K562 (cell line): ENCODE data around the gene CFAP251. TPM values are rescaled to one million over a fixed set of nuclear protein-coding genes. Genes with fewer than 3 reads are reported as not detected.

ENCODE experiments used
- polyA plus RNA-seq, 8 experiments: library from polyadenylated mRNA; depleted of rRNA in 4 of 8; stranded (reverse) in 5 of 8; unstranded in 3 of 8; fragments of >200 nt; fragmentation: Nextera tagmentation in 2 of 8; fragmentation: Illumina TruSeq in 1 of 8; extraction: Ambion mirVana in 2 of 8; extraction: Trizol in 1 of 8; gene quantifications; 2 replicates each; pipeline versions ENCODE4 v1.2.1 to v1.2.3, GENCODE V29; 2011 to 2014; ENCODE audit warnings: inconsistent platforms in 1 of 8, missing spikeins in 1 of 8
- total RNA-seq, 7 experiments: library from RNA; depleted of rRNA in 6 of 7; stranded (reverse); fragments of >200 nt in 6 of 7; fragmentation: Illumina TruSeq in 2 of 7; extraction: Trizol in 2 of 7; gene quantifications; 2 replicates each; pipeline versions ENCODE4 v1.2.1 to v1.2.3, GENCODE V29; 2011 to 2021; ENCODE audit warnings: low replicate concordance in 1 of 7
- TF ChIP-seq, protein P1 (sequence below), 3 experiments: fragments of 200-800 bp in 1 of 3; fragments of 250-450 bp in 1 of 3; fragments of 450-650 bp in 1 of 3; sonication (Bioruptor Pico) in 1 of 3; sonication (Bioruptor generic) in 1 of 3; formaldehyde crosslinking in 1 of 3; IDR thresholded peaks; 2 replicates each; pipeline versions ENCODE4 v1.6.1 to v1.8.0; 2016 to 2022; ENCODE audit warnings: mild to moderate bottlenecking in 2 of 3, missing genetic modification characterization in 2 of 3, missing compliant biosample characterization in 1 of 3, moderate library complexity in 1 of 3
- TF ChIP-seq, protein P2 (sequence below): fragments of 450-650 bp; IDR thresholded peaks from 2 replicates; pipeline ENCODE4 v1.6.1; 2017; ENCODE audit warnings: antibody characterized with exemption, mild to moderate bottlenecking

The CFAP251 gene
- total and polyA plus RNA-seq, 9 of the 15 experiments (the other 6 are each of a cell fraction or from before 2014, with no cell fraction given): 16.6 to 31.0 (median 19.1) TPM

DNA sequence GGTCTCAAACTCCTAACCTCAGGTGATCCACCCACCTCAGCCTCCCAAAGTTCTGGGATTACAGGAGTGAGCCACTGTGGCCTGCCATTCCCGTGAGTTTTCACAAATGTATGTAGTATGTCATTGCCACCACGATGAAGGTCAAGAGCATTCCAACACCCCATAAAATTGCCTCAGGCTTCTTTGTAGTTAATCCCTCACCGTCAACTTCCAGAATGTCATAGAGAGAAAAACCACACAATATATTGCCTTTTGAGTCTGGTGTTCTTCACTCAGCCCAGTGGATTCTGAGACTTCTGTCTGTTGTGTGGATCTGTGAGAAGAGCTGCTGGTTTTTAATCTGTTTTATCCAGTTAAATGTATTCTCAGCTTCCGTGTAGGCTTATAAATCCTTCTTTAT, 12.6 kb upstream of the CFAP251 start (continued):
- TF ChIP-seq, protein P1, sequence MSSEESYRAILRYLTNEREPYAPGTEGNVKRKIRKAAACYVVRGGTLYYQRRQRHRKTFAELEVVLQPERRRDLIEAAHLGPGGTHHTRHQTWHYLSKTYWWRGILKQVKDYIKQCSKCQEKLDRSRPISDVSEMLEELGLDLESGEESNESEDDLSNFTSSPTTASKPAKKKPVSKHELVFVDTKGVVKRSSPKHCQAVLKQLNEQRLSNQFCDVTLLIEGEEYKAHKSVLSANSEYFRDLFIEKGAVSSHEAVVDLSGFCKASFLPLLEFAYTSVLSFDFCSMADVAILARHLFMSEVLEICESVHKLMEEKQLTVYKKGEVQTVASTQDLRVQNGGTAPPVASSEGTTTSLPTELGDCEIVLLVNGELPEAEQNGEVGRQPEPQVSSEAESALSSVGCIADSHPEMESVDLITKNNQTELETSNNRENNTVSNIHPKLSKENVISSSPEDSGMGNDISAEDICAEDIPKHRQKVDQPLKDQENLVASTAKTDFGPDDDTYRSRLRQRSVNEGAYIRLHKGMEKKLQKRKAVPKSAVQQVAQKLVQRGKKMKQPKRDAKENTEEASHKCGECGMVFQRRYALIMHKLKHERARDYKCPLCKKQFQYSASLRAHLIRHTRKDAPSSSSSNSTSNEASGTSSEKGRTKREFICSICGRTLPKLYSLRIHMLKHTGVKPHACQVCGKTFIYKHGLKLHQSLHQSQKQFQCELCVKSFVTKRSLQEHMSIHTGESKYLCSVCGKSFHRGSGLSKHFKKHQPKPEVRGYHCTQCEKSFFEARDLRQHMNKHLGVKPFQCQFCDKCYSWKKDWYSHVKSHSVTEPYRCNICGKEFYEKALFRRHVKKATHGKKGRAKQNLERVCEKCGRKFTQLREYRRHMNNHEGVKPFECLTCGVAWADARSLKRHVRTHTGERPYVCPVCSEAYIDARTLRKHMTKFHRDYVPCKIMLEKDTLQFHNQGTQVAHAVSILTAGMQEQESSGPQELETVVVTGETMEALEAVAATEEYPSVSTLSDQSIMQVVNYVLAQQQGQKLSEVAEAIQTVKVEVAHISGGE (CRISPR knock-in tag; IDR thresholded peaks at IDR 0.05): no peak
- TF ChIP-seq, protein P2, sequence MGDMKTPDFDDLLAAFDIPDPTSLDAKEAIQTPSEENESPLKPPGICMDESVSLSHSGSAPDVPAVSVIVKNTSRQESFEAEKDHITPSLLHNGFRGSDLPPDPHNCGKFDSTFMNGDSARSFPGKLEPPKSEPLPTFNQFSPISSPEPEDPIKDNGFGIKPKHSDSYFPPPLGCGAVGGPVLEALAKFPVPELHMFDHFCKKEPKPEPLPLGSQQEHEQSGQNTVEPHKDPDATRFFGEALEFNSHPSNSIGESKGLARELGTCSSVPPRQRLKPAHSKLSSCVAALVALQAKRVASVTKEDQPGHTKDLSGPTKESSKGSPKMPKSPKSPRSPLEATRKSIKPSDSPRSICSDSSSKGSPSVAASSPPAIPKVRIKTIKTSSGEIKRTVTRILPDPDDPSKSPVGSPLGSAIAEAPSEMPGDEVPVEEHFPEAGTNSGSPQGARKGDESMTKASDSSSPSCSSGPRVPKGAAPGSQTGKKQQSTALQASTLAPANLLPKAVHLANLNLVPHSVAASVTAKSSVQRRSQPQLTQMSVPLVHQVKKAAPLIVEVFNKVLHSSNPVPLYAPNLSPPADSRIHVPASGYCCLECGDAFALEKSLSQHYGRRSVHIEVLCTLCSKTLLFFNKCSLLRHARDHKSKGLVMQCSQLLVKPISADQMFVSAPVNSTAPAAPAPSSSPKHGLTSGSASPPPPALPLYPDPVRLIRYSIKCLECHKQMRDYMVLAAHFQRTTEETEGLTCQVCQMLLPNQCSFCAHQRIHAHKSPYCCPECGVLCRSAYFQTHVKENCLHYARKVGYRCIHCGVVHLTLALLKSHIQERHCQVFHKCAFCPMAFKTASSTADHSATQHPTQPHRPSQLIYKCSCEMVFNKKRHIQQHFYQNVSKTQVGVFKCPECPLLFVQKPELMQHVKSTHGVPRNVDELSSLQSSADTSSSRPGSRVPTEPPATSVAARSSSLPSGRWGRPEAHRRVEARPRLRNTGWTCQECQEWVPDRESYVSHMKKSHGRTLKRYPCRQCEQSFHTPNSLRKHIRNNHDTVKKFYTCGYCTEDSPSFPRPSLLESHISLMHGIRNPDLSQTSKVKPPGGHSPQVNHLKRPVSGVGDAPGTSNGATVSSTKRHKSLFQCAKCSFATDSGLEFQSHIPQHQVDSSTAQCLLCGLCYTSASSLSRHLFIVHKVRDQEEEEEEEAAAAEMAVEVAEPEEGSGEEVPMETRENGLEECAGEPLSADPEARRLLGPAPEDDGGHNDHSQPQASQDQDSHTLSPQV: no peak
